ENCODE measurements around the gene ACAD10.

DNA sequence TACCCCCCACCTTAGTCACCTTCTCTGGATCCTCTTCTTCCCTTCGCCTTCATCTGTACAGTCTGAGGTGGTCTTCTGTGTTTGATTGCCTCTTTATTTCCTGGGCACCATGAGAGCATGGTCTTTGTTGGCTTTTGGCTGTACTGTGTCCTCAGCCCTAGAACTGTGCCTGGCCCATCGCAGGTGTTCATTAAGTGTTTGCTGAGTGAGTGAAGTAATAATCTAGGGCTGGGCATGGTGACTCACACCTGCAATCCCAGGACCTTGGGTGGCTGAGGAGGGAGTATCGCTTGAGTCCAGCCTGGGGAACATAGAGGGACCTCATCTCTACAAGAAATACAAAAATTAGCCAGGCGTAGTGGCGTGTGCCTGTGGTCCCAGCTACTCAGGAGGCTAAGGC, 94.8 kb downstream of the ACAD10 start:
- TF ChIP-seq, protein P1, sequence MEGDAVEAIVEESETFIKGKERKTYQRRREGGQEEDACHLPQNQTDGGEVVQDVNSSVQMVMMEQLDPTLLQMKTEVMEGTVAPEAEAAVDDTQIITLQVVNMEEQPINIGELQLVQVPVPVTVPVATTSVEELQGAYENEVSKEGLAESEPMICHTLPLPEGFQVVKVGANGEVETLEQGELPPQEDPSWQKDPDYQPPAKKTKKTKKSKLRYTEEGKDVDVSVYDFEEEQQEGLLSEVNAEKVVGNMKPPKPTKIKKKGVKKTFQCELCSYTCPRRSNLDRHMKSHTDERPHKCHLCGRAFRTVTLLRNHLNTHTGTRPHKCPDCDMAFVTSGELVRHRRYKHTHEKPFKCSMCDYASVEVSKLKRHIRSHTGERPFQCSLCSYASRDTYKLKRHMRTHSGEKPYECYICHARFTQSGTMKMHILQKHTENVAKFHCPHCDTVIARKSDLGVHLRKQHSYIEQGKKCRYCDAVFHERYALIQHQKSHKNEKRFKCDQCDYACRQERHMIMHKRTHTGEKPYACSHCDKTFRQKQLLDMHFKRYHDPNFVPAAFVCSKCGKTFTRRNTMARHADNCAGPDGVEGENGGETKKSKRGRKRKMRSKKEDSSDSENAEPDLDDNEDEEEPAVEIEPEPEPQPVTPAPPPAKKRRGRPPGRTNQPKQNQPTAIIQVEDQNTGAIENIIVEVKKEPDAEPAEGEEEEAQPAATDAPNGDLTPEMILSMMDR (IDR thresholded peaks at IDR 0.05) = no peak
- TF ChIP-seq POLR2A (IDR thresholded peaks at IDR 0.05) (peak; percentile 37), EP300 (IDR thresholded peaks at IDR 0.05; ENCODE audit: low read depth) (no peak), POLR2AphosphoS5 (IDR thresholded peaks at IDR 0.05) (peak in 2 of 3 donors; percentile 43 to 66)
